ENCODE measurements around the gene MRPL36. TPM values are rescaled to one million over a fixed set of nuclear protein-coding genes. Genes with fewer than 3 reads are reported as not detected.

Gene MRPL36
- total and polyA plus RNA-seq, 2 donors (not counting 3 experiments of a cell fraction or from before 2014, with no cell fraction given), result 70.3 to 72.7 TPM

DNA sequence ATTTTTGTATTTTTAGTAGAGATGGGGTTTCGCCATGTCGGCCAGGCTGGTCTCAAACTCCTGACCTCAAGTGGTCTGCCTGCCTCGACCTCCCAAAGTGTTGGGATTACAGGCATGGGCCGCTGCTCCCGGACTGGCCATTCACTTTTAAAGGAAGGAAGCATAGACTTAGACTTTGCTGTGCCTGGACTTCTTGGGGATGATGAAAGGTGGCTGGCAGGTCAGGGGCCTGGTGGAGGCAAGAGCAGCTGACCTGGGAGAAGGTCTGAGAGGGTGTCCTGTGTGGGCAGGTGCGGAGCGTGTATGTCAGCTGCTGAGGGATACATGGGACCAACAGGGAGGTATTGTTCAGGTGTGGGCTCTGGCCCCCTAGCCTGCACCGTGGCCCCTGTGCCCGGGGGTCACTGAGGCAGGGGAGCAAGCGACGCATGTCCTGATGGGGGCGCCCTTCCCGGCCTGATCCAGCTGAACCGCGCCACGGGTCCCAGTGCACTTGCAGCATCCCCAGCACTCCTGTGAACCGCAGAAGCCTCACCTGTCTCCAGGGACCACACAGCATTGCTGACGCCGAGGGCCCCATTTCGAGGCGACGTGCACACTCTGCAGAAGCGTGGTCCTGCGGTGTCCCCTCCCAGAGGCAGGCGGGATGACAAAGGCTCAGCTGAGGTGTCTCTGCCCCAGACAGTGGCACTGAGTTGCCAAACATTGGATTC is 24.6 kb upstream of the MRPL36 start:
- Histone ChIP-seq H3K4me2 (ENCODE audit: insufficient read depth, low read length) (no peak overlapping the region), H3K79me2 (ENCODE audit: control insufficient read depth, insufficient read depth, low read length) (no peaks in the 10 kb centered on the region), H3K9ac (replicated peaks; ENCODE audit: extremely low read depth, insufficient read depth, low read length) (no peak overlapping the region), H4K20me1 (replicated peaks; ENCODE audit: control insufficient read depth, extremely low read depth, insufficient read depth, low read length) (no peaks in the 10 kb centered on the region), H3K9me3 (replicated peaks; ENCODE audit: control insufficient read depth, insufficient read depth, low read length) (no peaks in the 10 kb centered on the region), H3K9me1 (replicated peaks; ENCODE audit: control insufficient read depth, extremely low read depth, insufficient read depth, low read length) (no peaks in the 10 kb centered on the region), H2AFZ (ENCODE audit: low read depth, low read length) (no peak overlapping the region), H3K27me3 (ENCODE audit: control insufficient read depth in 2 of 2, insufficient read depth in 2 of 2, low read length in 2 of 2) (no peaks in the 10 kb centered on the region), H3K4me1 (ENCODE audit: control insufficient read depth, extremely low read depth, insufficient read depth, low read length) (no peaks in the 10 kb centered on the region), H3K27ac (ENCODE audit: insufficient read depth, low read depth, low read length) (no peak overlapping the region), H3K4me3 (replicated peaks in 1 of 3; ENCODE audit: insufficient read depth in 1 of 3, low read depth in 1 of 3, low read length in 3 of 3) (no peak overlapping the region), H3K36me3 (ENCODE audit: control insufficient read depth in 2 of 2, extremely low read depth in 1 of 2, insufficient read depth in 2 of 2, low read length in 2 of 2) (peaks cover 0 to 12% of the 10 kb centered on the region in 2 experiments)
- no TSS peak for BruUV-seq (replicated peaks)
- TF ChIP-seq GATA2 (IDR thresholded peaks at IDR 0.05; ENCODE audit: insufficient read depth, insufficient read length, low read depth, low read length) (no peak), MYC (IDR thresholded peaks at IDR 0.05; ENCODE audit: low read depth, low read length) (no peak), POLR2AphosphoS5 (IDR thresholded peaks at IDR 0.05; ENCODE audit: insufficient read depth, low read depth, low read length) (no peak), POLR2A (IDR thresholded peaks at IDR 0.05; ENCODE audit: low read depth, low read length) (no peak), EZH2 (IDR thresholded peaks at IDR 0.05; ENCODE audit: borderline replicate concordance, low read depth, low read length, severe bottlenecking) (no peak), CTCF (IDR thresholded peaks at IDR 0.05; ENCODE audit: extremely low read depth in 1 of 2, insufficient read depth in 1 of 2, low read depth in 1 of 2, low read length in 2 of 2) (no peak), FOS (IDR thresholded peaks at IDR 0.05; ENCODE audit: borderline replicate concordance, insufficient read depth, low read length) (no peak), JUN (IDR thresholded peaks at IDR 0.05; ENCODE audit: borderline replicate concordance, insufficient read depth, insufficient read length, low read depth) (no peak)
- TF ChIP-seq, protein P1, sequence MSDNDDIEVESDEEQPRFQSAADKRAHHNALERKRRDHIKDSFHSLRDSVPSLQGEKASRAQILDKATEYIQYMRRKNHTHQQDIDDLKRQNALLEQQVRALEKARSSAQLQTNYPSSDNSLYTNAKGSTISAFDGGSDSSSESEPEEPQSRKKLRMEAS (IDR thresholded peaks at IDR 0.05; ENCODE audit: insufficient read depth, insufficient read length), result no peak
- DNase-seq (ENCODE audit: low read depth, low spot score) (no peak), FAIRE-seq (no peak)
- ChIA-PET CTCF (interaction anchor here (1.0 kb wide), 1 partner anchor 14 kb away, joined by 3 read pairs; no protein-coding TSS in a partner anchor), POLR2A (no interaction called here)
- dilution Hi-C loops (cut with MboI; ENCODE audit: extremely low pct_ligation_motif_present, low sequenced_read_pairs) (no loop called here), intact Hi-C loops (cut with micrococcal nuclease) (no loop called here)

Data from endothelial cell of umbilical vein (primary cell).